HG03558 (cell line): ENCODE data around the gene TINCR.

Source experiments
- ATAC-seq: cut with Tn5 transposase; IDR thresholded peaks from one replicate; pipeline ENCODE4 v1.9.1; 2021; ENCODE audit warnings: moderate number of reproducible peaks; ENCODE audit not compliant: unreplicated experiment; ENCODE audit errors: extremely low read depth

The TINCR gene

GRCh38 chr19:5522106-5522505 lies 45.6 kb downstream of the TINCR start:
- no peak for ATAC-seq

DNA sequence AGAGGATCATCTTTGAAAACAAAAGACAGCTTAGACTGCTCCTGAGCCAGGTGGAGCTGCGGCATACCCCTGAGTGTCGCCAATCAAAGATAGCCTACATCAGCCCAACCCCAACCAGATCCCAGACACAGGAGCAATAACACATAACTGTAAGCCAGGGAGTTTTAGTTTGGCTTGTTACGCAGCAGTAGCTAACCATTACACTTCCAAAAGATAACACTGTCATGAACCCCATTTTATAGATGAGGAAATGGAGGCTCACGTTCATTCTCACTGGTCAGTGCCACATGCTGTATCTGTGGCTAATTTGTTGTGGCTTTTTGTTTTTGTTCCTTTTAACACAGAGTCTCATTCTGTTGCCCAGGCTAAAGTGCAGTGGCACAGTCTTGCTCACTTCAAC lies 47.3 kb downstream of the TINCR start:
- no peak for ATAC-seq

DNA sequence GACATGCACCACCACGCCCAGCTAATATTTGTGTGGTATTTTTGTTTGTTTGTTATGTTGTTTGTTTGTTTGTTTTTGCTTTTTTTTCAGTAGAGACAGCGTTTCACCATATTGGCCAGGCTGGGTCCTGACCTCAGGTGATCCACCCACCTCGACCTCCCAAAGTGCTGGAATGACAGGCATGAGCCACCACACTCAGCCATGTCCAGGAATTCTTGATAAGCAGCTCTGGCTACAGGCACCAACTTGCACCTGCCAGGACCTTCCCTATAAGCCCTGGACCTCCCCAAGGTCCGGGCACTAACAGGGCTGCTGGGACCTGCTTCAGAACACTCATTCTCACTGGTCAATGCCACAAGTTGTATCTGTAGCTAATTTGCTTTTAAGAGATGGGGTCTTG lies 48.7 kb downstream of the TINCR start:
- ATAC-seq, result no peak

DNA sequence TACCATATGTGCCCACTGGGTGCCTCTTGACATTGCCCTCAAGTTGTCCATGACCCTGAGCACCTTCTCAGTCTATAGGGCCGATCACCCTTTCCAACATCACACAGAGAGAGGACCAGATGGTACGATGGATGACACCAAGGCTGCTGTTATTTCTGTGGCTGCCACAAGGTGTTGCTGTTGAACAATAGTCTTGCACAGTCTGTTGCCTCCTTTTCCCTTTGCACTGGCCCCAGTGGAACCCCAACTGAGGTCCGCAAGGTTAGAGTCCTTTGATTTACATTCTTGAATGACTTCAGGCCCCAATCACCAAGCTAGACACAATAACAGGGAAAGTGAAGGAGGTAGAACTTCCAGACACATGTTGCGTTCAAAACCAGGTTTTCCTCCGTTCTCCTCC lies 52.0 kb downstream of the TINCR start:
- no peak for ATAC-seq

GRCh38 chr19:5514001-5514400 lies 53.8 kb downstream of the TINCR start:
- no peak for ATAC-seq

- ATAC-seq, result no peak
These were observed 55.0 kb downstream of the TINCR start for GRCh38 chr19:5512715-5513114.
